Neural cell (in vitro differentiated cells): ENCODE data around the gene C2orf68.

Source experiments
- EP300 ChIP-seq: fragments of 450-650 bp; conservative IDR thresholded peaks from 2 replicates; pipeline ENCODE4 v1.6.1; 2014; ENCODE audit warnings: antibody characterized with exemption, mild to moderate bottlenecking, moderate library complexity; ENCODE audit not compliant: poor library complexity, severe bottlenecking
- EZH2 ChIP-seq: fragments of 200-600, 300-800 bp; shearing (Covaris generic), sonication (generic); IDR thresholded peaks from 2 replicates; pipeline ENCODE4 v1.6.1; 2014; ENCODE audit warnings: antibody characterized with exemption, low read length, borderline replicate concordance, mild to moderate bottlenecking; ENCODE audit not compliant: insufficient read depth, poor library complexity, severe bottlenecking
- POLR2AphosphoS5 ChIP-seq: IDR thresholded peaks from 2 replicates; pipeline ENCODE4 v1.6.1; 2012
- SMC3 ChIP-seq: fragments of 450-650 bp; conservative IDR thresholded peaks from 2 replicates; pipeline ENCODE4 v1.6.1; 2014; ENCODE audit warnings: antibody characterized with exemption, mild to moderate bottlenecking, moderate library complexity; ENCODE audit not compliant: poor library complexity
- TAF1 ChIP-seq: IDR thresholded peaks from 2 replicates; pipeline ENCODE4 v1.6.1; 2012; ENCODE audit warnings: low read depth
- TF ChIP-seq, protein P1 (sequence below): fragments of 450-650 bp; IDR thresholded peaks from 2 replicates; pipeline ENCODE4 v1.5.1; 2014; ENCODE audit warnings: antibody characterized with exemption, mild to moderate bottlenecking, moderate library complexity; ENCODE audit not compliant: poor library complexity, severe bottlenecking

DNA sequence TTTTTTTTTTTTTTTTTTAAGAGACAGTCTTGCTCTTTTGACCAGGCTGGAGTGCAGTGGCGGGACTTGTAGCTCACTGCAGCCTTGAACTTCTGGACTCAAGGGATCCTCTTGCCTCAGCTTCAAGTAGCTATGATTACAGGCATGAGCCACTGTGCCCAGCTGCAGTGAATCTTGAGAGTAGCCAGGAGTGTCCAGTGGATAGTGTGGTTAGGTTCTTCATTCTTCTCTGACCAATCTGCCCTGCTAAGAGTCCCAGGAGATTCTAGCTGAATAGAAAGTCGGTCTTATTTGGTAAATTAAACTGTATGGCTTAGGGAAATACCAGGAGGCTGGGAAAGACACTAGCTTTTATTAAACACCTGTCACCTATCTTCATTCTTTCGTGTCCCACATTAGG is 19.4 kb upstream of the C2orf68 start:
- TF ChIP-seq, protein P1, sequence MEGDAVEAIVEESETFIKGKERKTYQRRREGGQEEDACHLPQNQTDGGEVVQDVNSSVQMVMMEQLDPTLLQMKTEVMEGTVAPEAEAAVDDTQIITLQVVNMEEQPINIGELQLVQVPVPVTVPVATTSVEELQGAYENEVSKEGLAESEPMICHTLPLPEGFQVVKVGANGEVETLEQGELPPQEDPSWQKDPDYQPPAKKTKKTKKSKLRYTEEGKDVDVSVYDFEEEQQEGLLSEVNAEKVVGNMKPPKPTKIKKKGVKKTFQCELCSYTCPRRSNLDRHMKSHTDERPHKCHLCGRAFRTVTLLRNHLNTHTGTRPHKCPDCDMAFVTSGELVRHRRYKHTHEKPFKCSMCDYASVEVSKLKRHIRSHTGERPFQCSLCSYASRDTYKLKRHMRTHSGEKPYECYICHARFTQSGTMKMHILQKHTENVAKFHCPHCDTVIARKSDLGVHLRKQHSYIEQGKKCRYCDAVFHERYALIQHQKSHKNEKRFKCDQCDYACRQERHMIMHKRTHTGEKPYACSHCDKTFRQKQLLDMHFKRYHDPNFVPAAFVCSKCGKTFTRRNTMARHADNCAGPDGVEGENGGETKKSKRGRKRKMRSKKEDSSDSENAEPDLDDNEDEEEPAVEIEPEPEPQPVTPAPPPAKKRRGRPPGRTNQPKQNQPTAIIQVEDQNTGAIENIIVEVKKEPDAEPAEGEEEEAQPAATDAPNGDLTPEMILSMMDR = no peak
- TF ChIP-seq TAF1 (no peak), EZH2 (no peak), POLR2AphosphoS5 (no peak), SMC3 (no peak), EP300 (no peak)
